K562 (cell line): ENCODE measurements around the gene STYXL1. TPM values are rescaled to one million over a fixed set of nuclear protein-coding genes. Genes with fewer than 3 reads are reported as not detected.

Experiments used
- ATAC-seq: fragments of 200-7000 bp; cut with Tn5 transposase; 3 replicates; pipeline ENCODE4 v1.9.1; 2020; ENCODE audit warnings: moderate library complexity
- BruUV-seq: library from RNA; stranded (reverse); fragments of 400-500 nt; replicated peaks from 2 replicates; lab custom pipeline; 2021; lab: Mats Ljungman, UMichigan
- CTCF ChIA-PET: fragments of 300-600 bp; formaldehyde crosslinking; extraction: SDS; loops from one replicate; lab custom pipeline; 2021; ENCODE audit warnings: low intra/inter-chr PET ratio; lab: Yijun Ruan, JAX
- POLR2A ChIA-PET: fragments of 300-600, 350-650 bp; sonication (Branson Sonifier 250); formaldehyde crosslinking; extraction: SDS; loops from one replicate; lab custom pipeline; 2021; ENCODE audit warnings: antibody characterized with exemption, inconsistent platforms; lab: Yijun Ruan, JAX
- DNase-seq, 4 experiments: peaks; one replicate each; pipeline versions ENCODE4 v3.0.0 to v3.0.0-alpha.2; 2011 to 2018; ENCODE audit warnings: low spot score in 3 of 4, mixed read lengths in 3 of 4; ENCODE audit errors: extremely low read depth in 1 of 4
- FAIRE-seq: peaks from 2 replicates; lab custom pipeline; 2011; peaks lifted over from hg19 to GRCh38; lab: Jason Lieb, UNC
- H2AFZ ChIP-seq: 2 replicates; pipeline ENCODE4 v1.6.0; 2011; ENCODE audit warnings: low read depth, low read length, control low read depth, inconsistent platforms
- H3K27ac ChIP-seq: fragments of 200-600 bp; 3 replicates; pipeline ENCODE4 v1.8.0; 2011; ENCODE audit warnings: low read depth, mild to moderate bottlenecking, control low read depth, inconsistent platforms, low read length, moderate library complexity, mixed read lengths; ENCODE audit errors: extremely low read depth
- H3K27me3 ChIP-seq, 2 experiments: fragments of 300-600 bp in 1 of 2; 2 replicates in 1 of 2; 3 replicates in 1 of 2; pipeline versions ENCODE4 v1.6.0 to v1.8.0; 2011; ENCODE audit warnings: inconsistent platforms in 2 of 2, low read length in 2 of 2, mild to moderate bottlenecking in 1 of 2, mixed read lengths in 1 of 2, moderate library complexity in 1 of 2; ENCODE audit not compliant: control insufficient read depth in 2 of 2, insufficient read depth in 2 of 2
- H3K36me3 ChIP-seq: fragments of 300-600 bp; 3 replicates; pipeline ENCODE4 v1.8.0; 2011; ENCODE audit warnings: mild to moderate bottlenecking, low read length, inconsistent platforms; ENCODE audit not compliant: control insufficient read depth, insufficient read depth
- H3K4me1 ChIP-seq, 2 experiments: fragments of 200-600 bp in 1 of 2; replicated peaks in 1 of 2; 2 replicates in 1 of 2; 3 replicates in 1 of 2; pipeline versions ENCODE4 v1.5.1 to v1.8.0; 2011; ENCODE audit warnings: inconsistent platforms in 2 of 2, low read length in 2 of 2, mild to moderate bottlenecking in 1 of 2, mixed read lengths in 1 of 2, moderate library complexity in 1 of 2; ENCODE audit not compliant: control insufficient read depth in 2 of 2, insufficient read depth in 2 of 2
- H3K4me2 ChIP-seq: 2 replicates; pipeline ENCODE4 v1.6.1; 2011; ENCODE audit warnings: low read length, control low read depth, inconsistent platforms, mixed read lengths; ENCODE audit not compliant: insufficient read depth
- H3K4me3 ChIP-seq: fragments of 200-600 bp; sonication (generic), shearing (Covaris generic); 2 replicates; pipeline ENCODE4 v1.5.1; 2016; ENCODE audit warnings: control low read depth, inconsistent platforms
- H3K79me2 ChIP-seq: fragments of 200-600 bp; 3 replicates; pipeline ENCODE4 v1.8.0; 2011; ENCODE audit warnings: low read length, inconsistent platforms; ENCODE audit not compliant: control insufficient read depth, insufficient read depth
- H3K9ac ChIP-seq, 2 experiments: 2 replicates each; pipeline versions ENCODE4 v1.6.0 to v1.6.1; 2011; ENCODE audit warnings: low read depth in 2 of 2, low read length in 2 of 2, control low read depth in 1 of 2, inconsistent platforms in 1 of 2, mild to moderate bottlenecking in 1 of 2, mixed read lengths in 1 of 2; ENCODE audit not compliant: insufficient read depth in 1 of 2
- H3K9me1 ChIP-seq: one replicate; pipeline ENCODE4 v1.6.0; 2011; ENCODE audit warnings: inconsistent platforms, mild to moderate bottlenecking, low read length, moderate library complexity; ENCODE audit not compliant: control insufficient read depth, insufficient read depth
- H3K9me3 ChIP-seq: replicated peaks from 2 replicates; pipeline ENCODE4 v1.5.1; 2011; ENCODE audit warnings: low read depth, low read length, inconsistent platforms; ENCODE audit not compliant: control insufficient read depth, insufficient read depth
- H4K20me1 ChIP-seq: replicated peaks from 2 replicates; pipeline ENCODE4 v1.6.1; 2011; ENCODE audit warnings: low read length, inconsistent platforms, mixed read lengths; ENCODE audit not compliant: control insufficient read depth, insufficient read depth
- BRD9 ChIP-seq: fragments of 450-650 bp; IDR thresholded peaks from 2 replicates; pipeline ENCODE4 v1.6.1; 2018; ENCODE audit warnings: low read depth; ENCODE audit not compliant: partially characterized antibody
- EP300 ChIP-seq: IDR thresholded peaks from 2 replicates; pipeline ENCODE4 v1.6.1; 2012; ENCODE audit warnings: low read length, improper control_type of control experiment
- HCFC1 ChIP-seq: IDR thresholded peaks from 2 replicates; pipeline ENCODE4 v1.6.1; 2012; ENCODE audit warnings: low read depth, low read length, improper control_type of control experiment
- HEY1 ChIP-seq: fragments of 250-450 bp; sonication (Bioruptor Pico); IDR thresholded peaks from 2 replicates; pipeline ENCODE4 v1.5.0; 2020; ENCODE audit warnings: mild to moderate bottlenecking, moderate library complexity, borderline replicate concordance
- NFE2 ChIP-seq: IDR thresholded peaks from 2 replicates; pipeline ENCODE4 v1.6.1; 2014; ENCODE audit warnings: antibody characterized with exemption, low read depth
- NFE2L1 ChIP-seq: fragments of 450-650 bp; IDR thresholded peaks from 2 replicates; pipeline ENCODE4 v1.6.1; 2016; ENCODE audit warnings: missing genetic modification characterization, low read depth, mild to moderate bottlenecking, missing compliant biosample characterization, moderate library complexity, borderline replicate concordance
- RBM22 ChIP-seq: fragments of 200-400 bp; formaldehyde crosslinking; IDR thresholded peaks from 2 replicates; pipeline ENCODE4 v1.6.1; 2018; ENCODE audit warnings: low read length, low read depth; ENCODE audit not compliant: poor library complexity, severe bottlenecking
- TCFL5 ChIP-seq: fragments of 250-450 bp; sonication (Bioruptor Pico); conservative IDR thresholded peaks from 2 replicates; pipeline ENCODE4 v1.6.1; 2021; ENCODE audit warnings: mild to moderate bottlenecking, moderate library complexity, matching md5 sums
- ZBTB7A ChIP-seq: IDR thresholded peaks from 2 replicates; pipeline ENCODE4 v1.6.1; 2011; ENCODE audit warnings: low read depth, mild to moderate bottlenecking, low read length, moderate library complexity, borderline replicate concordance; ENCODE audit not compliant: control insufficient read depth
- ZEB2 ChIP-seq: fragments of 450-650 bp; IDR thresholded peaks from 2 replicates; pipeline ENCODE4 v1.6.1; 2016
- ZNF134 ChIP-seq: fragments of 250-450 bp; sonication (Bioruptor Pico); conservative IDR thresholded peaks from 2 replicates; pipeline ENCODE4 v1.4.0; 2020
- ZNF175 ChIP-seq: fragments of 200-800 bp; sonication (Bioruptor generic); IDR thresholded peaks from 2 replicates; pipeline ENCODE4 v1.6.1; 2016; ENCODE audit warnings: low read depth, mild to moderate bottlenecking, missing genetic modification characterization, missing compliant biosample characterization
- WGBS: fragments of 100-300 bp; shearing (Covaris generic); methylation state at CpG from one replicate; pipeline ENCODE4 v1.1.6; 2016; ENCODE audit warnings: low coverage, mixed read lengths; ENCODE audit not compliant: insufficient coverage; ENCODE audit errors: missing lambda C conversion rate; 5-methylcytosine and 5-hydroxymethylcytosine counted together
- in situ Hi-C: fragments of 300-500 bp; cut with MboI; formaldehyde crosslinking; loops from 4 replicates; pipeline ENCODE4 v1.15.0; 2018; ENCODE audit warnings: inconsistent platforms, mixed read lengths
- intact Hi-C: fragments of 100-400 bp; cut with micrococcal nuclease; formaldehyde crosslinking; loops from 2 replicates; pipeline ENCODE4 v1.14.2; 2022
- polyA plus RNA-seq, 8 experiments: library from polyadenylated mRNA; depleted of rRNA in 4 of 8; stranded (reverse) in 5 of 8; unstranded in 3 of 8; fragments of >200 nt; fragmentation: Nextera tagmentation in 2 of 8; fragmentation: Illumina TruSeq in 1 of 8; extraction: Ambion mirVana in 2 of 8; extraction: Trizol in 1 of 8; gene quantifications; 2 replicates each; pipeline versions ENCODE4 v1.2.1 to v1.2.3, GENCODE V29; 2011 to 2014; ENCODE audit warnings: inconsistent platforms in 1 of 8, missing spikeins in 1 of 8
- total RNA-seq, 7 experiments: library from RNA; depleted of rRNA in 6 of 7; stranded (reverse); fragments of >200 nt in 6 of 7; fragmentation: Illumina TruSeq in 2 of 7; extraction: Trizol in 2 of 7; gene quantifications; 2 replicates each; pipeline versions ENCODE4 v1.2.1 to v1.2.3, GENCODE V29; 2011 to 2021; ENCODE audit warnings: low replicate concordance in 1 of 7
- TF ChIP-seq, protein P1 (sequence below), 3 experiments: IDR thresholded peaks in 2 of 3; conservative IDR thresholded peaks in 1 of 3; 2 replicates each; pipeline ENCODE4 v1.5.1; 2011 to 2012; ENCODE audit warnings: low read length in 3 of 3, mild to moderate bottlenecking in 3 of 3, control low read depth in 2 of 3, improper control_type of control experiment in 1 of 3, inconsistent platforms in 1 of 3, low read depth in 1 of 3, mixed read lengths in 1 of 3, moderate library complexity in 1 of 3; ENCODE audit not compliant: insufficient read depth in 2 of 3
- TF ChIP-seq, protein P2 (sequence below): sonication (generic); formaldehyde crosslinking; IDR thresholded peaks from 2 replicates; pipeline ENCODE4 v1.8.0; 2023; ENCODE audit warnings: mild to moderate bottlenecking, missing genetic modification reagents
- TF ChIP-seq, protein P3 (sequence below), 2 experiments: fragments of 450-650 bp in 1 of 2; IDR thresholded peaks; 2 replicates each; pipeline ENCODE4 v1.6.1; 2011 to 2017; ENCODE audit warnings: low read depth in 2 of 2, antibody characterized with exemption in 1 of 2, borderline replicate concordance in 1 of 2, low read length in 1 of 2, mild to moderate bottlenecking in 1 of 2, mixed read lengths in 1 of 2; ENCODE audit not compliant: control insufficient read depth in 1 of 2

Gene STYXL1
- total and polyA plus RNA-seq, 9 of the 15 experiments (the other 6 are each of a cell fraction or from before 2014, with no cell fraction given) = 36.5 to 97.2 (median 49.9) TPM

DNA sequence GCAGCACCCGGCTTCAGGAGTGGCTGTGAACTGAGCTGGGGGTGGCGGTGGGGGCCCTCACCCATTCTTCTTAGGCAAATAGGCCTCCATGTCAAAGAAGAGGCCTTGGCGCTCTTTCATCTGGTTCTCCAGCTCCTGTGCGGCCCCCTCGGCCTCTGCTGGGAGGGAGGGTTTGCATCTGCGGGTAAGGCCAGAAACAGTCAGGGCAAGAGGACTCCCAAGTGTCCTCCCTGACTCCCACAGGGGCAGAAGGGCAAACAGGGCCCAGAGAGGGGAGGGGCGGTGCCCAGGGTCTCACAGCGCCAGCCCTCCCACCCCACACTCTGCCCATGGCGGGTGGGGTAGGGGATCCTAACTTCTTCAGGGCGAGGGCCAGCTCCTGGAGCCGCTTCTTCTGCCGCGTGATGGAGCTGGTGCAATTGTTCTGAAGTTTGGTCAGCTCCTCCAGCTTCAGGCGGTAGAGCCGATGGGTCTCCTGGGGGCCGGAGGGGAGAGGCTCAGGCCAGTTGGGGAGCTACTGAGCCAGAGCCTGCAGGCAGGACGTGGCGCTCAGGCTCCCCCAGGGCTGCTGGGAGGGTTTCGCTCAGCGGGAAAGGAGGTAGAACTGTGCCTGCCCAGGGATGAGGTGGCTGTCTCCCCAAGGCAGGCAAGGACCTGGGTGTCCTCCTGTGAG is 55.6 kb downstream of the STYXL1 start:
- H3K4me2 ChIP-seq = no peak overlapping the region
- WGBS = 93% methylated on average over 17 of the region's 20 CpGs
- H3K27me3 ChIP-seq = no peaks in the 10 kb centered on the region
- H3K9ac ChIP-seq = no peak overlapping the region
- no TSS peak for BruUV-seq
- H3K4me3 ChIP-seq = no peak overlapping the region
- H3K79me2 ChIP-seq = peaks cover 2% of the 10 kb centered on the region; the same call in 1 of the 3 replicates
- POLR2A ChIA-PET = interaction anchor here (0.5 to 1.1 kb wide), 3 partner anchors 46 to 78 kb away, joined by 3 to 4 read pairs (median 3); no protein-coding TSS in a partner anchor
- CTCF ChIA-PET = no interaction called here
- H4K20me1 ChIP-seq = peaks cover 5% of the 10 kb centered on the region; the same call in 1 of the 2 replicates
- no peaks in the 10 kb centered on the region for H3K9me3 ChIP-seq
- no peak overlapping the region for H2AFZ ChIP-seq
- no peak overlapping the region for H3K27ac ChIP-seq
- peaks cover 20% of the 10 kb centered on the region; the same call in 1 of the 3 replicates for H3K36me3 ChIP-seq
- ATAC-seq (no peak), DNase-seq (no peak), FAIRE-seq (no peak)
- in situ Hi-C loops = no loop called here
- H3K4me1 ChIP-seq = peaks cover 35 to 72% of the 10 kb centered on the region in 2 experiments
- intact Hi-C loops = no loop called here
- no peaks in the 10 kb centered on the region for H3K9me1 ChIP-seq
- peak; percentile 45; the same call in 1 of the 2 replicates for TF ChIP-seq ZBTB7A
- TF ChIP-seq ZNF134 (CRISPR knock-in tag) = no peak
- no peak for TF ChIP-seq NFE2
- no peak for TF ChIP-seq RBM22
- no peak for TF ChIP-seq NFE2L1 (tag)
- TF ChIP-seq BRD9 = no peak
- TF ChIP-seq HEY1 = no peak
- TF ChIP-seq, protein P1, sequence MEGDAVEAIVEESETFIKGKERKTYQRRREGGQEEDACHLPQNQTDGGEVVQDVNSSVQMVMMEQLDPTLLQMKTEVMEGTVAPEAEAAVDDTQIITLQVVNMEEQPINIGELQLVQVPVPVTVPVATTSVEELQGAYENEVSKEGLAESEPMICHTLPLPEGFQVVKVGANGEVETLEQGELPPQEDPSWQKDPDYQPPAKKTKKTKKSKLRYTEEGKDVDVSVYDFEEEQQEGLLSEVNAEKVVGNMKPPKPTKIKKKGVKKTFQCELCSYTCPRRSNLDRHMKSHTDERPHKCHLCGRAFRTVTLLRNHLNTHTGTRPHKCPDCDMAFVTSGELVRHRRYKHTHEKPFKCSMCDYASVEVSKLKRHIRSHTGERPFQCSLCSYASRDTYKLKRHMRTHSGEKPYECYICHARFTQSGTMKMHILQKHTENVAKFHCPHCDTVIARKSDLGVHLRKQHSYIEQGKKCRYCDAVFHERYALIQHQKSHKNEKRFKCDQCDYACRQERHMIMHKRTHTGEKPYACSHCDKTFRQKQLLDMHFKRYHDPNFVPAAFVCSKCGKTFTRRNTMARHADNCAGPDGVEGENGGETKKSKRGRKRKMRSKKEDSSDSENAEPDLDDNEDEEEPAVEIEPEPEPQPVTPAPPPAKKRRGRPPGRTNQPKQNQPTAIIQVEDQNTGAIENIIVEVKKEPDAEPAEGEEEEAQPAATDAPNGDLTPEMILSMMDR (IDR thresholded peaks at IDR 0.05 in 2 of 3, conservative IDR thresholded peaks at IDR 0.05 in 1 of 3; ENCODE audit: insufficient read depth in 2 of 3, low read depth in 1 of 3, low read length in 3 of 3) = 0 out of 6 replicates have a peak, but pooled peaks of 1 of the 3 experiments have one; percentile 1
- no peak for TF ChIP-seq ZEB2
- TF ChIP-seq, protein P2, sequence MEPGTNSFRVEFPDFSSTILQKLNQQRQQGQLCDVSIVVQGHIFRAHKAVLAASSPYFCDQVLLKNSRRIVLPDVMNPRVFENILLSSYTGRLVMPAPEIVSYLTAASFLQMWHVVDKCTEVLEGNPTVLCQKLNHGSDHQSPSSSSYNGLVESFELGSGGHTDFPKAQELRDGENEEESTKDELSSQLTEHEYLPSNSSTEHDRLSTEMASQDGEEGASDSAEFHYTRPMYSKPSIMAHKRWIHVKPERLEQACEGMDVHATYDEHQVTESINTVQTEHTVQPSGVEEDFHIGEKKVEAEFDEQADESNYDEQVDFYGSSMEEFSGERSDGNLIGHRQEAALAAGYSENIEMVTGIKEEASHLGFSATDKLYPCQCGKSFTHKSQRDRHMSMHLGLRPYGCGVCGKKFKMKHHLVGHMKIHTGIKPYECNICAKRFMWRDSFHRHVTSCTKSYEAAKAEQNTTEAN (CRISPR knock-in tag) = no peak
- TF ChIP-seq EP300 = no peak
- TF ChIP-seq, protein P3, sequence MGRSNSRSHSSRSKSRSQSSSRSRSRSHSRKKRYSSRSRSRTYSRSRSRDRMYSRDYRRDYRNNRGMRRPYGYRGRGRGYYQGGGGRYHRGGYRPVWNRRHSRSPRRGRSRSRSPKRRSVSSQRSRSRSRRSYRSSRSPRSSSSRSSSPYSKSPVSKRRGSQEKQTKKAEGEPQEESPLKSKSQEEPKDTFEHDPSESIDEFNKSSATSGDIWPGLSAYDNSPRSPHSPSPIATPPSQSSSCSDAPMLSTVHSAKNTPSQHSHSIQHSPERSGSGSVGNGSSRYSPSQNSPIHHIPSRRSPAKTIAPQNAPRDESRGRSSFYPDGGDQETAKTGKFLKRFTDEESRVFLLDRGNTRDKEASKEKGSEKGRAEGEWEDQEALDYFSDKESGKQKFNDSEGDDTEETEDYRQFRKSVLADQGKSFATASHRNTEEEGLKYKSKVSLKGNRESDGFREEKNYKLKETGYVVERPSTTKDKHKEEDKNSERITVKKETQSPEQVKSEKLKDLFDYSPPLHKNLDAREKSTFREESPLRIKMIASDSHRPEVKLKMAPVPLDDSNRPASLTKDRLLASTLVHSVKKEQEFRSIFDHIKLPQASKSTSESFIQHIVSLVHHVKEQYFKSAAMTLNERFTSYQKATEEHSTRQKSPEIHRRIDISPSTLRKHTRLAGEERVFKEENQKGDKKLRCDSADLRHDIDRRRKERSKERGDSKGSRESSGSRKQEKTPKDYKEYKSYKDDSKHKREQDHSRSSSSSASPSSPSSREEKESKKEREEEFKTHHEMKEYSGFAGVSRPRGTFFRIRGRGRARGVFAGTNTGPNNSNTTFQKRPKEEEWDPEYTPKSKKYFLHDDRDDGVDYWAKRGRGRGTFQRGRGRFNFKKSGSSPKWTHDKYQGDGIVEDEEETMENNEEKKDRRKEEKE (IDR thresholded peaks at IDR 0.05; ENCODE audit: borderline replicate concordance in 1 of 2, control insufficient read depth in 1 of 2, low read depth in 2 of 2, low read length in 1 of 2) = no peak
- TF ChIP-seq TCFL5 = no peak
- TF ChIP-seq HCFC1 = no peak
- no peak for TF ChIP-seq ZNF175 (CRISPR knock-in tag)
